ENCODE measurements around the gene TANC1.

TANC1 gene

GRCh38 chr2:158996378-158996993 is 28.0 kb downstream of the TANC1 start:
- DNase-seq = no peak

DNA sequence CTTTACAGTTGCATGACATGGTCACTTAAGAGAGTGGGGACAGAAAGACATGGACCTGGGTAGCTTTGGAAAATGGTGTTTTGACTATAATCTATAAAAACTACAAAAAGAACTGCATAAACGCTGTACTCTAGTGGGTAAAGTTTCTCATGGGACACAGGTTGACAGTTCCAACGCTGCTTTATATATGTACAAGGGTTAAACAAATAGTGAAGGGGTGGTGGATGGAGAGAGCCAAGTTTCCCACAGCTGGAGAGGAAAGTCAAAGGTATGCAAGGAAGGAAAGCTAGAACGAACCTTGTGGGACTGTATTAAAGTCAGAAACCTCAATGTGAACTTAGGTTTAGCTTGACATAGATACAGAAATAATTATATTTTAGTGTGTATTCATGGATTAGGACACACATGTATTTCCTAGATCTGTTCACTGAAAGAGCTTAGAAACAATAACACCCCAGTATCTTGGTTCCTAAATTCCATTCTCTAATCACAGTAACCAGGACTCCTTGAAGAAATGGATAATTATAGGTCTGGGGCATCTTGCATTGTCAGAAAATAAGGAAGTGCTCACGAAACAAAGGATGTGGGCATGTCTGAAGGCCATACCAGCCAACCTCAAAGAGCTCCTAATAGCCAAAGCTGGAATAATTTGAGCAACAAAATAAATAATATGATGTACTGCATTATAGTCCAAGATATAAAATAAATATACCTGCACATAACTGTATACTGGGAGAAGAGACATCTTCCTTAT is 28.8 kb downstream of the TANC1 start:
- DNase-seq = no peak

DNA sequence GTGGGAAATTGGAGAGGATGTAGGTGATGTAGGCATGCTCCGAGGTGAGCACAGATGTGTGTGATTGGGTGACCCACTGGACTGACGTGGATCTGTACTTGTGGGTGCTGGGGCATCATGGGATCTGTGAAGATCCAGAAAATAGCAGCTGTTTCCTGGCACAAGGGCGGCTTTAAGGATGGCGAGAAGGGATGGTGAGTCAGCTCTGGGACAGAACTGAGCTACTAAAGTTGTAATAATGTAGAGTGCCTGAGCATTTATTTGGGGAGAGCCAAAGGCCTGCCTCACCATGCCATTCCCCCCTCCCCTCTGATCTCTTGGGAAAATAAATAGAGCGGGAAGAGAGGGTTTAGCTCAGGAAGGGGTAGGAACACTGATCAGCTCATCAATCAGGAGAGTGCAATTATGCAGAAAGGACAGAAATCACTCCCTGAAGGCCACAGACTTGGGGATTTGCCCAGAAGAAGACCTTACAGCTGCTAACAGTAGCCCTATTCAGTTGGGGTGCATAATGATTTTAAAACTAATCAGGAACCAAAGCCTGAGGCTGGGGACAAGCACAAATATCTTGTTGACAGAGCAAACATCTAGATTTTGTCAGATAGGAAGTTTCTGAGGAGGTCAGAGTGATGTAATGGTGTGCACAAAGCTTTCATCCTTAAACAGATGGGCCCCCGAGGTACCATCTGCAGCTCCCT is 30.3 kb downstream of the TANC1 start:
- DNase-seq = no peak

GRCh38 chr2:158999458-158999857 is 31.0 kb downstream of the TANC1 start:
- DNase-seq = no peak

DNA sequence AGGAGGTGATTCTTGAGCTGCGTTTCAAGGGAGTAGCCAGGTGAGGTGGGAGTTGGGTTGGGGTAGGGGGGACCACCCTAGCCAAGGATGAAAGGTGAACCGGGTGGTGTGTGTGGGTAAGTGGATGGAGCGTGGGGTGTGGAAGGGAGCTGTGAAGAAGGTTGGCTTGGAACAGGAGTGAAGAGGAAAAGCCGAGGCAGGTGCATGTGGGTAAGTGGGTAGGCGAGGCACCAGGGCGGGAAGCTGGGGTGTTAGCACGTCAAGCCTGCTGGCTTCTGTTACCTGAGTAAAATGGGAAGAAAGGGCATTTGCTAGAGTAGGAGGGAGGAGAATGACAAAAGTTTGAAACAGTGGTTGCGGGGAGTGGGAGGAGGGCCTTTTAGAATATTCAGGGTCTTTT is 31.6 kb downstream of the TANC1 start:
- DNase-seq = no peak

- no peak for DNase-seq
Measured at GRCh38 chr2:159002462-159003111, 34.1 kb downstream of the TANC1 start.

DNA sequence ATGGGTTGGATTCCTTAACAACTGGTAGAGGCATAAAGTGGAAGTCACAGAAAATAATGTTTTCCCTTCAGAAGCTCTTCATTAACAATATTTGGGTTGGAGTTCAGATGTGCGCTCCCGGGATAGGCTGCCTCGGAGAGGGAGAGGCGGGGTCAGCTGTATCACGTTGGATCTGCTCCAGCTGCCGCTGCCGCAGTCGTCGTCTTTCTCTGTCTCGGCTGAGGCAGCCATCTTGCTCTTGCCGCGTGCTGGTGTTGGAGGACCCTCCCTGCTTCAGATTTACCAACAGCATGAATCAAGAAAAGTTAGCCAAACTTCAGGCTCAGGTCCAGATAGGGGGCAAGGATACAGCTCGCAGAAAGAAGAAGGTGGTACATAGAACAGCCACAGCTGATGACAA is 35.1 kb downstream of the TANC1 start:
- no peak for DNase-seq

DNA sequence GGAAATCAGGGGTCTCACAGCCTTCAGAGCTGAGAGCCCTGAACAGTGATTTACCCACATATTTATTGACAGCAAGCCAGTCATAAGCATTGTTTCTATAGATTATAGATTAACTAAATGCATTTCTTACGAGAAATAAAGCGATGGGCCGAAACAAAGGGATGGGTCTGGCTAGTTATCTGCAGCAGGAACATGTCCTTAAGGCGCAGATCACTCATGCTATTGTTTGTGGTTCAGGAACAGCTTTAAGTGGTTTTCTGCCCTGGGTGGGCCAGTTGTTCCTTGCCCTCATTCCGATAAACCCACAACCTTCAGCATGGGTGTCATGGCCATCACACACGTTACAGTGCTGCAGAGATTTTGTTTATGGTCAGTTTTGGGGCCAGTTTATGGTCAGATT is 36.4 kb downstream of the TANC1 start:
- no peak for DNase-seq

- DNase-seq = no peak
Measured at GRCh38 chr2:159009940-159010339, 41.5 kb downstream of the TANC1 start.

DNA sequence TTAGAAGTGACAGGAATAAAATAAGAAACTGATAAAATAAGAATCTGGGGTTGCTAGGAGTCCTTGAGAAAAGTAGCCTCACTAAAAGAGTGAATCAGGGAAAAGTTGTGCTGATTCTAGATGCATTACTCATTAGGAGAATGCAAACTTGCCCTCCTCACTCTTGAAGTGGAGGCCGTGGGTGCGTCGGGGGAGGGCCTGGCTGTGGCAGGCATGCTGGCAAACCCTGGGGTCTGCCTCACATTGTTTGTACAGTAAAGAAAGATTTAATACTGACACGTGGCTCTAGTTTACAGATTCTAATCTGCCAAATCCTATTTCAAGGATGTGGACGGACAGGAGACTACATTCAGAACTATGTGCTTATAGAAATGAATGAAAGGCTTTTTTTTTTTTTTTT is 41.9 kb downstream of the TANC1 start:
- no peak for DNase-seq

GRCh38 chr2:159010963-159011362 is 42.5 kb downstream of the TANC1 start:
- DNase-seq = no peak

- DNase-seq = no peak
Measured at GRCh38 chr2:159012142-159012541, 43.7 kb downstream of the TANC1 start.

DNA sequence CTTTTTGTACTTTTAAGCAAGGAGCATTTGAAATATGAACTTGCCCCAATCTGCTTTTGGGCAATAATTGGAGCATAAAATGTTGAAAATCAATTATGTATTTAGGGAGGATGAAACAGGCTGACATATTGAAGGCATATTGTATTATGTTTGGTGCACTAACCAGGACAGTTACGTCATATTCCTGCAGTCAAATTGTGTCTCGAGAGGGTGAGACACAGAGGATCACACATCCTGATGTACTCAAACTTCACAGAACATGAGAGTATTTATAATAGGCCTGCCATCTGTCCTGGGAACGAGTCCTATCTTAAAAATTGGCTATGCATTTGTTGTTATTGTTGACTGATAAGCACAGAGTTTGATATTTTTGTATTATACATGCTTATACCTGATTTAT is 44.7 kb downstream of the TANC1 start:
- DNase-seq = no peak

DNA sequence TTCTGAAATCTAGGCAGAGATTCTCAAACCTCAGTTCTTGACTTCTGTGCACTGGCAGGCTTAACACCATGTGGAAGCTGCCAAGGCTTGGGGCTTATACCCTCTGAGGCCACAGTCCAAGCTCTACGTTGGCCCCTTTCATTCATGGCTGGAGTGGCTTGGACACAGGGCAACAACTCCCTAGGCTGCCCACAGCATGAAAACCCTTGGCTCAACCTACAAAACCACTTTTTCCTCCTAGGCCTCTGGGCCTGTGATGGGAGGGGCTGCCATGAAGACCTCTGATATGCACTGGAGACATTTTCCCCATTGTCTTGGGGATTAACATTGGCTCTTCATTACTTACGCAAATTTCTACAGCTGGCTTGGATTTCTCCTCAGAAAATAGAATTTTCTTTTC is 46.7 kb downstream of the TANC1 start:
- no peak for DNase-seq

DNA sequence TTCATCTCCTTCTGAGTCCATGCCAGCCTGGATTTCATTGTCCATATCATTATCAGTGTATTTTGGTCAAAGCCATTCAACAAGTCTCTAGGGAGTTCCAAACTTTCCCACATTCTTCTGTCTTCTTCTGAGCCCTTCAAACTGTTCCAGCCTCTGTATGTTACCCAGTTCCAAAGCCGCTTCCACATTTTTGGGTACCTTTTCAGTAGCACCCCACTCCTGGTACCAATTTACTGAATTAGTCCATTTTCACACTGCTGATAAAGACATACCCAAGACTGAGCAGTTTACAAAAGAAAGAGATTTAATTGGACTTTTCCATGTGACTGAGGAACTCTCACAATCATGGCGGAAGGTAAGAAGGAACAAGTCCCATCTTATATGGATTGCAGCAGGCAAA is 47.4 kb downstream of the TANC1 start:
- no peak for DNase-seq

DNA sequence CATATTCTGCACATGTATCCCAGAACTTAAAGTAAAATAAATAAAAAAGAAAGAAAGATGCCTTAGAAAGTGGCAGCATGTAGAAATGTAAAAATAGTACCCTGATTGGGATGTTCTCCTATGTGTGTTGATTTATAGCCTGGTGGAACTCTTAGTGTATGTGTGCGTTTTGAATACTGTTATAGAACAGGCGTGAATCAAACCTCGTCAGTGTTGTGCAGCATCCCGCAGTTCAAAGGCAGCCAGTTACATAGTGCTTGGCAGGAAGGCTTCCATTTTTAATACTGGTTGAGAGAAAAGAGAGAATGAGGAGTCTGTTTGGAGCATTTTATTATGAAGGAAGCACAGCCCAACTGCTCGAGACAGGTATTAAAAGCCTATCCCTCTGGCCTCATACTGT is 49.4 kb downstream of the TANC1 start:
- no peak for DNase-seq

GRCh38 chr2:159019021-159019420 is 50.6 kb downstream of the TANC1 start:
- no peak for DNase-seq

DNA sequence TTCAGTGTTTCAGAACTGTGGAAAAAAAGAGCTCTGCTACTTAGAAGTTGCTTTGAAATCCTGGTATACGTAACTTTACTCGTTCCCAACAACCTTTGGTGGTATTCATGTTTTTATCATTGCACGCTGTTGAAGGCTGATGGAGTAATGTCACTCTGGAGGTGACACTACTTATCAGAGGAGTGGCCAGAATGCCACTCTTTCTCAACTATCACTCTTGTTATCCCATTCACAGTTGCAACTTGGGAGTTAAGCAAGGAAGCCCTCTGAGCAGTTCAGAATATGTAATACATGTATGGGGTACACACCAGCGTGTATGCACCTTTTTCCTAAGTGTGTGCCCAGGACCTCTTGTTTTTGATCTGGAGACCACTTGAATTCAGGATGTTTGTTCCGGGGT is 53.6 kb downstream of the TANC1 start:
- DNase-seq = no peak

DNA sequence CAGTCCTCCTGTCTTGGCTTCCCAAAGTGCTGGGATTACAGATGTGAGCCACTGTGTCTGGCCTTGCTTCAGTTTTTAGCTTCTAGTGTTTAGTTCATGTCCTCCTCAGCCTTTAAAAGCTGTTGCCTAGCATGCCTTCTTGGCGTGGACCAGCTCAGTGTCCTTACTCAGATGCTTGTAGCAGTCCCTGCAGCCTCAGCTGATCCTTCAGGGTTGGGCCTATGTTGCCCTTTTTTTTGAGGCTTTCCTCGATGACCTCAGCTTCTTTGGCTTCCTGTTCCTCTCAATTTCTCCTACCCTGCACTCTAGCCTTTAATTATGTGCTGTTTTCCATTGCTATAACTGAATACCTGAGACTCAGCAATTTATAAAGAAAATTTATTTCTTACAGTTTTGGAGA is 57.7 kb downstream of the TANC1 start:
- no peak for DNase-seq

GRCh38 chr2:159028776-159029175 is 60.3 kb downstream of the TANC1 start:
- DNase-seq = no peak

- no peak for DNase-seq
Measured at GRCh38 chr2:159029936-159030335, 61.5 kb downstream of the TANC1 start.

GRCh38 chr2:159030674-159031380 is 62.4 kb downstream of the TANC1 start:
- DNase-seq = no peak

- no peak for DNase-seq
Measured at GRCh38 chr2:159032146-159032545, 63.7 kb downstream of the TANC1 start.
